Vagina (tissue), 2 donors: ENCODE data around the gene ECE2. TPM values are rescaled to one million over a fixed set of nuclear protein-coding genes. Genes with fewer than 3 reads are reported as not detected.

Experiments used
- DNase-seq, 2 donors: peaks; one replicate each; pipeline ENCODE4 v3.0.0-alpha.2; 2017; ENCODE audit errors: extremely low spot score in 2 of 2
- H3K27ac ChIP-seq: fragments of 200-600 bp; sonication (generic); one replicate; pipeline ENCODE4 v1.5.1; 2019
- H3K27me3 ChIP-seq: fragments of 200-600 bp; sonication (generic); one replicate; pipeline ENCODE4 v1.5.1; 2019
- H3K36me3 ChIP-seq, 2 donors: fragments of 200-600 bp; sonication (generic); one replicate each; pipeline ENCODE4 v1.5.1; 2017 to 2019
- H3K4me1 ChIP-seq: fragments of 200-600 bp; sonication (generic); one replicate; pipeline ENCODE4 v1.5.1; 2019
- H3K4me3 ChIP-seq, 2 donors: fragments of 200-600 bp; sonication (generic); 1 replicate in 1 of 2; 2 replicates in 1 of 2; pipeline ENCODE4 v1.5.1; 2016 to 2019
- H3K9me3 ChIP-seq: fragments of 200-600 bp; sonication (generic); one replicate; pipeline ENCODE4 v1.5.1; 2019
- CTCF ChIP-seq, 3 experiments: fragments of 450-650 bp in 2 of 3; fragments of 200-600 bp in 1 of 3; sonication (generic) in 1 of 3; IDR thresholded peaks; one replicate each; pipeline ENCODE4 v1.5.1; 2017 to 2019; ENCODE audit warnings: antibody characterized with exemption in 3 of 3, mild to moderate bottlenecking in 2 of 3, moderate library complexity in 2 of 3
- POLR2A ChIP-seq, 2 donors: fragments of 450-650 bp; IDR thresholded peaks; one replicate each; pipeline ENCODE4 v1.6.1; 2017; ENCODE audit warnings: antibody characterized with exemption in 2 of 2, mild to moderate bottlenecking in 2 of 2, moderate library complexity in 2 of 2
- POLR2AphosphoS5 ChIP-seq, 2 donors: sonication (generic); formaldehyde crosslinking; IDR thresholded peaks; one replicate each; pipeline ENCODE4 v1.9.0; 2017; ENCODE audit warnings: antibody characterized with exemption in 2 of 2, mild to moderate bottlenecking in 2 of 2, low read depth in 1 of 2; ENCODE audit not compliant: insufficient read depth in 1 of 2
- intact Hi-C: fragments of 100-400 bp; cut with DNase I; formaldehyde crosslinking; loops from one replicate; pipeline ENCODE4 v1.15.1; 2023
- total RNA-seq: library from RNA; depleted of rRNA; stranded (reverse); fragments of >200 nt; gene quantifications from one replicate; pipeline ENCODE4 v1.2.3, GENCODE V29; 2016

The ECE2 gene
- total RNA-seq, 1 donor from 2014 or later, result 1.7 TPM

- peaks cover 9% of the 10 kb centered on the region for H3K4me1 ChIP-seq
- H3K9me3 ChIP-seq, result no peaks in the 10 kb centered on the region
- no peak overlapping the region for H3K4me3 ChIP-seq
- DNase-seq, result no peak
- intact Hi-C loops, result loop anchor here (10.0 kb wide), 1 partner anchor 346 kb away; no protein-coding TSS in a partner anchor
- no peaks in the 10 kb centered on the region for H3K27me3 ChIP-seq
- no peak overlapping the region for H3K27ac ChIP-seq
- TF ChIP-seq POLR2A (IDR thresholded peaks at IDR 0.05), result no peak
- peaks cover 0 to 32% of the 10 kb centered on the region in 2 donors for H3K36me3 ChIP-seq
Observed at GRCh38 chr3:184240384-184241140, 35.3 kb upstream of the ECE2 start.

DNA sequence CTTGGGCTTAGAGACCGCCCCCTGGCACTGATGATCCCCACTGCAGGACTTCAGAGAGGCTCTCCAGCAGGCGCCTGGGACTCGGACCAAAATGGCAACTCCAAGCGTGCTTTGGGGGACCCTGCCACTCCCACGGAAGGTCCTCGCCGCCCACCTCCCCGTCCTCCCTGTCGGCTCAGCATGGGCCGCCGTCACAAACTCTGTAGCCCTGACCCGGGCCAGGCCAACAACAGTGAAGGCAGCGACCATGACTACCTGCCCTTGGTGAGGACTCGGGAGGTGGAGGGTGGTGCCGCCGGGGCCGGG, 34.7 kb upstream of the ECE2 start:
- H3K27me3 ChIP-seq, result no peaks in the 10 kb centered on the region
- intact Hi-C loops, result loop anchor here (10.0 kb wide), 1 partner anchor 346 kb away; no protein-coding TSS in a partner anchor
- no peak for TF ChIP-seq POLR2A (IDR thresholded peaks at IDR 0.05)
- TF ChIP-seq POLR2AphosphoS5 (IDR thresholded peaks at IDR 0.05; ENCODE audit: insufficient read depth in 1 of 2, low read depth in 1 of 2), result no peak
- TF ChIP-seq CTCF (IDR thresholded peaks at IDR 0.05), result no peak
- no peak for DNase-seq
- H3K4me1 ChIP-seq, result peaks cover 9% of the 10 kb centered on the region
- no peak overlapping the region for H3K4me3 ChIP-seq
- no peak overlapping the region for H3K27ac ChIP-seq
- H3K36me3 ChIP-seq, result peaks cover 0 to 32% of the 10 kb centered on the region in 2 donors
- H3K9me3 ChIP-seq, result no peaks in the 10 kb centered on the region

DNA sequence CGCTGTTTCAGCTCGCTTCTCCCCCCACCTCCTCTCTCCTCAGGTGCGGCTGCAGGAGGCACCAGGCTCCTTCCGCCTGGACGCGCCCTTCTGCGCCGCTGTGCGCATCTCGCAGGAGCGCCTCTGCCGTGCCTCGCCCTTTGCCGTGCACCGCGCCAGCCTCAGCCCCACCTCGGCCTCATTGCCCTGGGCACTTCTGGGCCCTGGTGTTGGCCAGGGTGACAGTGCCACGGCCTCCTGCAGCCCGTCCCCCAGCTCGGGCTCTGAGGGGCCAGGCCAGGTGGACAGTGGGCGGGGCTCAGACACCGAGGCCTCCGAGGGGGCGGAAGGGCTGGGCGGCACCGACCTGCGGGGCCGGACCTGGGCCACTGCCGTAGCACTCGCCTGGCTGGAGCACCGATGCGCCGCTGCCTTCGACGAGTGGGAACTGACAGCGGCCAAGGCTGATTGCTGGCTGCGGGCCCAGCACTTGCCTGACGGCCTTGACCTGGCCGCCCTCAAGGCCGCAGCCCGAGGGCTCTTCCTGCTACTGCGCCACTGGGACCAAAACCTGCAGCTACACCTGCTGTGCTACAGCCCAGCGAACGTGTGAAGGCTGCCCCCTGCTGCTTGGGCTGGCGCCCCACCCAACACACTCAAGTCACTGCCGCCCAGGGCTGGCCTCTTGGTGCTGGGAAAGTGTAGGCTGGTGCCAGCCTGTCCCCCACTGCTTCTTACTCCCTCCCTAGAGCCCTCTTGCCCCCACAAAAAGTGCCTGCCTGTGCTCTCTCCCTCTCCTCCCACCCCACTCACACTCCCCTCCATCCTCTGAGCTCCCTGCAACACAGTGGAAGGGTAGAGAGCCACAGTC, 34.1 kb upstream of the ECE2 start:
- no peaks in the 10 kb centered on the region for H3K27me3 ChIP-seq
- TF ChIP-seq CTCF (IDR thresholded peaks at IDR 0.05) (peak in 1 of 3 experiments; percentile 27), POLR2AphosphoS5 (IDR thresholded peaks at IDR 0.05; ENCODE audit: insufficient read depth in 1 of 2, low read depth in 1 of 2) (no peak)
- H3K36me3 ChIP-seq, result peaks cover 0 to 32% of the 10 kb centered on the region in 2 donors
- H3K4me3 ChIP-seq, result peak overlapping the region in 1 of 2 donors; percentile 16
- no peak for DNase-seq
- no peak overlapping the region for H3K27ac ChIP-seq
- peaks cover 9% of the 10 kb centered on the region for H3K4me1 ChIP-seq
- intact Hi-C loops, result loop anchor here (10.0 kb wide), 1 partner anchor 347 kb away; no protein-coding TSS in a partner anchor
- no peaks in the 10 kb centered on the region for H3K9me3 ChIP-seq

DNA sequence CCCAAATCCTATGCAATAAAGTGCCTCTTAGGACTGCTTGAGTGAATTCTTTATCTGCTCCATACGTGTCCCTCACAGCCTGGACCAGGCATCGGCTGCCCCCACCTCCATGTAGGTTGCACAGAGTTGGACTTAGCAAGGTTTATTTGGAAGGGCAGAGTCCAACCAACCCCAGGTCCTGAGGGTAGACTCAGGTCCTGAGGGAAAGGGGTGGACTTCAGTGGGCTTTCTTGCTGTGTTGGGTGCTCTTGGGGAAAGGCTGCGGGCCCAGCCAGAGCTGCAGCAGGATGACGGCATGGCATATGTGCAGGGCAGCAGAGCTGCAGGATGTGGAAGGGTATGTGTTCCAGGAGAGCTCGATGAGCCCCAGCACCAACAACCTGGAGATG, 33.5 kb upstream of the ECE2 start:
- Histone ChIP-seq H3K36me3 (peaks cover 0 to 32% of the 10 kb centered on the region in 2 donors), H3K27ac (no peak overlapping the region), H3K4me3 (no peak overlapping the region), H3K4me1 (peaks cover 13% of the 10 kb centered on the region), H3K27me3 (no peaks in the 10 kb centered on the region), H3K9me3 (no peaks in the 10 kb centered on the region)
- TF ChIP-seq CTCF (IDR thresholded peaks at IDR 0.05), result no peak
- TF ChIP-seq POLR2AphosphoS5 (IDR thresholded peaks at IDR 0.05; ENCODE audit: insufficient read depth in 1 of 2, low read depth in 1 of 2), result no peak
- TF ChIP-seq POLR2A (IDR thresholded peaks at IDR 0.05), result no peak
- intact Hi-C loops, result loop anchor here (10.0 kb wide), 1 partner anchor 347 kb away; no protein-coding TSS in a partner anchor
- DNase-seq, result no peak

DNA sequence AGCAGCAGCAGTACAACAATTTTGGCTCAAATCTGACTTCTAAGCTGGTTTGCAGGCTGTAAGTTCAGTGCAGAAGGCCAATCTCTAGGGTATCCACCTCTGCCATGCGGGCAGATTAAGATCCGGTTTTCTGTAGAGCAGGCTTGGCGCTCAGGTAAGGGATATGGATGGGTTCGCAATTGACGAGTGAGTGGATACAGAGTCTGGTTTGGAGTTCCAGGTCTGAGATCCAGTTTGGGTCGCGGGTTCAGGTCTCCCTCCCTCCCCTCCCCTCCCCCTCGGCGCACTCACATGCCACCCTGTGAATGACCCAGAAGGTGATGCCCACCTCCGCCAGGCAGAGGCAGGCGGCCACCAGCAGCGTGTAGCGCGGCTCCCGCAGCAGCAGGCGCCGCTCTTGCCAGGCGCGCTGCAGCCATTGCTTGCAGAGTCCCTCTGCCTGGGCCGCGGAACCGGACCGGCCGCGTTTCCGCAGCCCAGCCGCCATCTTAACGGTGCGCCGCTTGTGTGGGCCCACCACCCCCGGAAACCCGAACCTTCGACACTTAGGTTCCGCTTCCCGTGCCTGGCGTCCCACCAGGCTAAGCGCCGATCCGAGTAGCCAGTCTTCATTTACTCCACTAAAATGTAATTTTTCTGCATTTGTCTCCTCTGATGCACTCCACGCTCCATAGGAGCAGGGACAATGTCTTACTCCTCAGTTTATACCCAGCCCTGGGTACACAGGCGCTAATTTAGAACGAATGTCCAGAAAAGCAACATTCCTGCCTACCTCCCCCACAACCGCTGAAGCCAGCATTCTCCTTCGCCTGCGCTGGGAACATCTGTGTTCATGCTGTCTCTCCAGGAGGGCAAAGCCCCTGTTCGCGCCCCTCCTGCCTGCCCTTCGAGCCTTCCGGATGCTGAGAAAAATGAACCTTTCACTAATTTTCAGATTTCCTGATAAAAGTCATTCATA, 27.1 kb upstream of the ECE2 start, which contains the start of gene ALG3:
Gene ALG3 (minus strand): TSS at position 509 of the 958 bp plus-strand sequence. CDS start 22 bp downstream, at position 487.
- no peak for DNase-seq
- Histone ChIP-seq H3K9me3 (no peaks in the 10 kb centered on the region), H3K36me3 (peaks cover 0 to 18% of the 10 kb centered on the region in 2 donors), H3K4me3 (peak within 1 kb of the TSS; percentile 71 to 87), H3K27ac (peak within 1 kb of the TSS; percentile 79), H3K4me1 (peaks cover 28% of the 10 kb centered on the region), H3K27me3 (no peaks in the 10 kb centered on the region)
- TF ChIP-seq POLR2A (IDR thresholded peaks at IDR 0.05) (peak in 1 of 2 donors; percentile 25), CTCF (IDR thresholded peaks at IDR 0.05) (no peak), POLR2AphosphoS5 (IDR thresholded peaks at IDR 0.05; ENCODE audit: insufficient read depth in 1 of 2, low read depth in 1 of 2) (peak in 1 of 2 donors; percentile 69)
- intact Hi-C loops, result loop anchor here (2.0 to 10.0 kb wide), 2 partner anchors 114 to 354 kb away; partner anchors contain the start of gene EIF2B5
